HG02885 (cell line): Measurements from ENCODE around the gene FAAH.

Experiments
- ATAC-seq: cut with Tn5 transposase; IDR thresholded peaks from one replicate; pipeline ENCODE4 v1.9.1; 2021; ENCODE audit warnings: mild to moderate bottlenecking; ENCODE audit not compliant: unreplicated experiment, poor library complexity

The FAAH gene

DNA sequence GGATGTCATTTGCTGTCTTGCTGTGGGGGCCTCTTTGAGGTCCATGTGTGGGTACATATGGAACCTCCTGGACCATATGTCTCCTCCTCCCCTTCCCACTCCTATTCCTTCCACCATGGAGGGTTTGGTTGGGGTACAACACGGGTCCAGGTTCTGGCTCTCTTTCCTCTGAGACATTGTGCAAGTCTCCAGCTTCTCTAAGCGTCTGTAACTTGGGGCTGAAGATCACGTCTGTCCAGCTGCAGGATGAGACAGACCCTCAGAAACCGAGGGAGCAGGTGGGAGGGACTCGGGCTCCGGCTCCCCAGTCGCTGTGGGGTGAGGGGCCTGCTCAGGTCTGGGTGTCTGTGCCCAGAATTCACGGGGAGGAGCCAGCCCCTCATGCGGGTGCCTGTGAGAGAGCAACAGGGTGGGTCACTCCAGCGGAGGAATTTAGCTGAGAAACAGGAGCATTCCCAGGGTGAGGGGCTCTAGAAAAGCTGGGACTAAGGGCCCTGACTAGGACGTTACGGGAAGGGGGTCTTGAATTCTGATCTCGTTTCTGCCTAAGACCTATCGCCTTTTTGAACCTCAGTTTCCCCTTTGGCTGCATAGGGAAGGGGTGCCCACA, 53.5 kb downstream of the FAAH start:
- ATAC-seq, result no peak

DNA sequence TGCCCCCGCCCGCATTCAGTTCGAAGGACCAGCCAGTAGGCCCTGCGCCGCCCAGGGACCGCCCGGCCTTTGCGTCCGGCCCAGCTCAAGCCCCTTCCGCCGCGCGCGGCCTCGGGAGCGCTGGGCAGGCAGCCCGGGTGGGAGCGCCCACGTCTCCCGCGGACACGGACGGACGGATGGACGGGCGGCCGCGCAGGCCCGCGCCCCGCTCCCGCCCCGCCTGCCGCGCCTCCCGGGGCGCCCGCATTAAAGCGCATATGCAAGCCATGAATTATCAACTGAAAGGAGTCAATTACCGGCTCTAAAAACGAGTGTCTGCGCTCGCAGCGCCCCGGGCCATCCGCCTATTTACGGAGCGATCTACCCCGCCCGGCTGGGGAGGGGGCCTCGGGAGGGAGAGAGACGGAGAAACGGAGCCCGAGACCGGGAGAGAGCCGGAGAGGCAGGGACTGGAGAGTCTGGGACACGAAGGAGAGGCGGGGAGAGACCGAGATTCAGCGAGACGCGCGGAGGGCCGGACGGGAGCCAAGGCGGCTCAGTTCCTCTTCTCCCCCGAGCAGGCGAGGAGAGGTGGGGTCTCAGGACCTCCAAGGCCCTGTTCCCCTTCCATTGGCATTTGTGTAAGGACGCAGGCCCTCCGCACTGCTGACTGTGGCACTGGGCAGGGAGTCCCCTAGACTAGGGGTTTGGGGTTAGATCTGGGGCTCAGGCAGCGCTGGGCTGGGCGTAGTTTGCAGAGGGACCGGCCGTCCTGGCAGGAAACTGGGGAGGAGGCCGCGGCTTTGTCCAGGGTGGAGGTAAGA, 54.2 kb downstream of the FAAH start:
- ATAC-seq, result no peak

DNA sequence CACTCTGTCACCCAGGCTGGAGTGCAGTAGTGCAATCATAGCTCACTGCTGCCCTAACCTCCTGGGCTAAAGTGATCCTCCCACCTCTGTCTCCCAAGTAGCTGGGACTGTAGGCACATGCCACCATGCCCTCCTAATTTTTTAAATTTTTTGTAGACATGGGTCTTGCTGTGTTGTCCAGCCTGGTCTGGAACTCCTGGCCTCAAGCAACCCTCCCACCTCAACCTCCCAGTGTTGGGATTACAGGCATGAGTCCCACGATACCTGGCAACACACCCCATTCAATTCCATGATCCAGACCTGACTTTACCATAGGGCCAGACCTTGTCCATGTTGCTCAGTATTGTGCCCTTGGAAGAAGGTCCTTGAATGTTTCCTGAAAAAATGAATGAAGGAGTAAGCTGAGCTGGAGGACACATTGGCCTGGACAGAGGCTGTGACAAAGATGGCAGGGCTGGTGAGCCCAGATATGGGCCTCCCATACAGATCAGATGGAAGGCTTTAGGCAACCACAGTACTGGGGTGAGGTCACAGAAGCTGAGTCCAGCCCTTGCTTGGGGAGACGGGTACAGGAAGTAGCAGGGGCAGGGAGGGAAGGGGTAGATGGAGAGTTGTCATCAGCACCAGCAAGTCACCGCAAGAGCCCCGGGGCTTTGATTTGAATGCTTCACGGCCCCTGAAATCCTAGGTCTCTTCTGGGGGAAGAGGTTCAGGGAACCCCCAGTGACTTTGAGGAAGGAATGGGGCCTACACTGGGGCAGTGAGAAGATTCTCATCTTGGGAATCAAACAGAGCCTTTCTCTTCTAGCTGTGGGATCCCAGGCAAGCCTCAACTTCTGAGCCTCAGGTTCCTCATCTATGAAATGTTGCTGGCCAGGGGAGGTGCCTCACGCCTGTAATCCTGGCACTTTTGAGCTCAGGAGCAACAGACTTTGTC, 55.4 kb downstream of the FAAH start:
- no peak for ATAC-seq

DNA sequence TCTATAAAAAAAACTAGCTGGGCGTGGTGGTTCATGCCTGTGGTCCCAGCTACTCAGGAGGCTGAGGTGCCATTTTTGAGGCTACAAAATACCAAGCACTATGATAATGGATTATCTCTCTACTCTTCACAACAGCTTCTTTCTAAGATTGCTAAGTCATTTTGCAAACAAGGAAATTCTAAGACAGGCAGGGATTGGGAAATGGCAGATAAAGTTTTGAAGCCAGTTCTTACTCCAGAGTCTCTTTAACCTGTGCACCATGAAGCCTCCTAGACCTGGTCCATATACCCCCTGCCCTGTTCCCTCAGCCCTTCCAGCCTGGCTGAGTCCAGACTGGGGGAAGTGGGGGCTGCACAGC, 56.0 kb downstream of the FAAH start:
- no peak for ATAC-seq

- no peak for ATAC-seq
Observed at GRCh38 chr1:46451948-46452930, 58.1 kb downstream of the FAAH start.

DNA sequence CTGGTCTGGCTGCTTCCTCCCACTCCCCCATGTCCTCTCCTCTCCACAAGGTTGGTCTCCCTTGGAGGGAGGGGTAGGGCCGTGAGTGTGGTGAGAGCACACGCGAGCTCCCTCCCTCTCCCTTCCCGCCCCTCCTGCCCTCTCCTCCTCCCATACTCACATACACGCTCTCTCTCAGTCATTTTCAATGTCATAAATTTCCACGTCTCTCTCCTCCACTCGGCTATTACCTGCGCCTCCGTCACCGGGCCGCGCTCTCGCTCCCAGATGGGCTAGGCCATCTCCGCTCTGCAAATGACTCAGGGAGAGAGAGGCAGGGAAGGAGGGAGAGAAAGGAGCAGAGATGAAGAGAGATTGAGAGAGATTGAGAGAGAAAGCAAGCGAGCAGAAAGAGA, 58.8 kb downstream of the FAAH start:
- no peak for ATAC-seq

DNA sequence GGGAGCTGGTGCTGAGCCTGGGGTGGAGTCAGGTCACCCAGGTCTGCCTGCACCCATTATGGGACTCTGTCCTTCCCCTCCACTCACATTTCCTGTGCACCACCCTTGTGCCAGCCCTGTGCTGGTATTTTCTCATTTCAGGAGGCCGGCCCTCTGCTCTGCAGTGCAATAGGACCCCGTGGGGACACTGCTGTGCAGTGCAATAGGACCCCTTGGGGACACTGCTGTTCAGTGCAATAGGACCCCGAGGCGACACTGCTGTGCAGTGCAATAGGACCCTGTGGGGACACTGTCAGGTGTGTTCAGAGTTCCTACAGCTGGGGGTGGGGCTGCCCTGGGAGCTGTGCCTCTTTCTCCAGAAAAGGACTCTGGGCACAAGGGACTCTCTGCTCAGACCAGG, 59.3 kb downstream of the FAAH start:
- ATAC-seq, result no peak

DNA sequence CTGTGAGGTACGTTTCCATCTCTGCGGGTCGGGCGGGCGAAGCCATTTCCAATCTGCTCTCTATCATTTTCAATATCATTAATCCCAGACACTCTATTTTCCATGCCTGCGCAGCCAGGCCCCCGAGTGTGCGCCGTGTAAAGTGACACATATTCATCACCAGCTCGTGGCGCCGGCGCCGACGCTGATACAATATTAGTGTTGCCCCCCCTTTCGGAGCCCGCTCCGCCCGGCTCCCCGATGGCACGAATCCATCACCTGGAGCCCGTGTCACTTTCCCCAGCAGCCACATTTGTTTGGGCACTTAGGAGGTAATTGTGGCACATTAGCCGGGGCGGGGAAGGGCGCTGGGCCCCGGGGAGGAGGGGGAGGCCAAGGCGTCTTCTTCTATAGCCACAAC, 61.8 kb downstream of the FAAH start:
- no peak for ATAC-seq

- ATAC-seq, result no peak
Observed at GRCh38 chr1:46456411-46456963, 62.4 kb downstream of the FAAH start.

GRCh38 chr1:46457178-46457577, 63.1 kb downstream of the FAAH start:
- ATAC-seq, result no peak

DNA sequence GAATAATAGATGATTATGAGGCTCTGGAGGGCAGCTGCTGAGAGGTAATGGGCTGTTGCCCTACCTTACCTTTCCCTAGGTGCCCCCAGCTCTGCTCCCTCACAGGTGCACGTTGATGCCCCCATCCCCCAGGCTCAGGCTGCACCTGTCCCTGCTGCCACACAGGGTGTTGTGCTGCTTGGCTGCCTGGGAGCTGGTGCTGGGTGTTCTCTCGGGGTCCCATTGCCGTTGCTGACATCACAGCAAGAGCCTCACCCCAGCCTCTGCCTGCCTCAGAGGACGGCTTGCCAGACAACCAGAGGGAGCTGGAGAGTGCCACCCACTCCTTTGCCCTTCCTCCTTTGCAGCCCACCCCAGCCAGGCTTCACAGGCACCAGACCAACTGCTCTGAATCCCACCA, 64.1 kb downstream of the FAAH start:
- no peak for ATAC-seq

GRCh38 chr1:46458846-46459245, 64.7 kb downstream of the FAAH start:
- ATAC-seq, result no peak

- no peak for ATAC-seq
Observed at GRCh38 chr1:46459315-46459714, 65.2 kb downstream of the FAAH start.

DNA sequence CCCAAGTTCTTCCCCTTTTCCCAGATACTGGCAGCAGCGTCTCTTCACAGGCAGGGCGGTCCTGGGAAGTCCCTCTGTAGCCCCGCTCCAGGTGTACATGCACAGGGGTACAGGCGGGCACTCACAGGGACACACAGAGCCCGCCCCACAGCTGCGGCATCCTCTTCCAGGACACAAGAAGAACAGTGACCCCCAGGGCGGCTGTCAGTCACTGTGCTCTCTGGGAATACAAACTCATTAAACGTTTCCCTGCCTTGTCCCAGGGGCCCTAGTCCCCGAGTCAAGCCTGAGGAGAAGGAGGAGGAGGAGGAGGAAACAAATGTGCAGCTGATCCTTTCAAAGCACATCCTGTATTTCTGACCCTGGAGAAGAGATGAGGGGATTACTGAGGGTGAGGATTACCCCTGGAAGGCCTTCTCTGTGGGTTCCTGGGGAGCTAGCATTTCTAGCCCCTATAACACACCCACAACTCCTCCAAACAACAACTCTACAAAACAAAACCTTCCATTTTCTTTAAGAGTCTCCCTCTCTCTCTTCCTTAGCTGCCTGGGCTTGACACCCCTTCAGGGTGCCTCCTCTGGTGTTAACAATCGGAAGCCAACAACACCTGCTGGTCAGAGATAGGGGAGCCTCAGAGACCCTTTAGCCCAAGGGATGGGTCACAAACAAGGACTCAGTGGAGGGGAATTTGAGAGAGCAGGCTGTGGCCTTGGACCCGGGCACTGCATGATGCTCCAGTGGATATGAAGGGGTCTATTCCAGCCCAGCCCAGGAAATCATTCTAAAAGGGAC, 67.1 kb downstream of the FAAH start:
- no peak for ATAC-seq

DNA sequence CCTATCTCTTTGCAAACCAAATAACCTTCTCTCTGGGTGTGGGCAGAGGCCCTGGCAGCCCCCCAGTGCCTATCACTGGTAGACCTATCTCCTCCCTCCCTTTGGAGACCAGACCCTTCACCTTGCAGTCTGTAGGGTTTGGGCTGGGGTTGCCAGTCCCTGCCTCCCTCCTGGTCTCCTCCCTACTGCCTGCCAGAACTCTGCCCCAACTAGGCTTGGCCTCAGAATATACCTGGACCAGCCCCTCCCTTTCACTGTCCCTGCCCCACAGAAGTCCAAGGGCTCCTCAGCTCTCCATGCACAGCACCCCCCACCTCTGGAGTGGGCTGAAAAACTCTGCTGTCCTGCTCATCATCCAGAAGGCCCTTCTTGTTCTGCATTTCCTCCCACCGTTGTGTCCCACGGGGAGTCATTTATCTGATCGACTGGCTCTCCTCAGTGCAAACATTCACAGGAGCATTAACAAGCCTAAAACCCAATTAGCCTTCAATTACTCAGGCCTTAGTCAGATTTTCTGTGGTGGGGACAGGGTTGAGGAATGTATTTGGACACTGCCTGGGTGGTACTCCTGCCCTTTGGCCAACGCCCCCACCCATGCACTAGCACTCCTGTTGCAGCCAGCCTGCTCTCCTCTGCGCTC, 67.8 kb downstream of the FAAH start:
- no peak for ATAC-seq
